SK-N-SH (cell line): ENCODE data around the gene EHD3. TPM values are rescaled to one million over a fixed set of nuclear protein-coding genes. Genes with fewer than 3 reads are reported as not detected.

Source experiments
- CTCF ChIA-PET: fragments of 300-600, 350-600 bp; formaldehyde crosslinking; extraction: SDS; loops from one replicate; lab custom pipeline; 2021; lab: Yijun Ruan, JAX
- POLR2A ChIA-PET: fragments of 350-600 bp; sonication (Branson Sonifier 250); formaldehyde crosslinking; extraction: SDS; loops from one replicate; lab custom pipeline; 2020; ENCODE audit warnings: antibody characterized with exemption, inconsistent platforms; lab: Yijun Ruan, JAX
- DNase-seq: peaks from one replicate; pipeline ENCODE4 v3.0.0; 2012
- H2AFZ ChIP-seq: fragments of 200-600 bp; sonication (generic); 2 replicates; pipeline ENCODE4 v1.8.1; 2016; ENCODE audit warnings: antibody characterized with exemption, mild to moderate bottlenecking, low read depth
- H3F3A ChIP-seq: fragments of 200-600 bp; sonication (generic); replicated peaks from 2 replicates; pipeline ENCODE3; 2016; ENCODE audit warnings: antibody characterized with exemption, mild to moderate bottlenecking; ENCODE audit not compliant: insufficient read depth
- H3K27ac ChIP-seq, 2 experiments: fragments of 200-500 bp in 1 of 2; fragments of 200-600 bp in 1 of 2; sonication (Bioruptor generic) in 1 of 2; sonication (generic), shearing (Covaris generic) in 1 of 2; 2 replicates each; pipeline versions ENCODE4 v1.5.1 to v1.6.1; 2014 to 2016; ENCODE audit warnings: low read depth in 2 of 2, inconsistent platforms in 1 of 2, low read length in 1 of 2, mild to moderate bottlenecking in 1 of 2, mixed read lengths in 1 of 2
- H3K27me3 ChIP-seq: fragments of 200-600 bp; sonication (generic), shearing (Covaris generic); 2 replicates; pipeline ENCODE4 v1.6.1; 2016; ENCODE audit warnings: mixed run types; ENCODE audit not compliant: insufficient read depth
- H3K36me3 ChIP-seq, 2 experiments: fragments of 200-500 bp in 1 of 2; fragments of 200-600 bp in 1 of 2; sonication (Bioruptor generic) in 1 of 2; sonication (generic) in 1 of 2; replicated peaks in 1 of 2; 2 replicates each; pipeline versions ENCODE3 to v1.5.1; 2014 to 2016; ENCODE audit warnings: low read length in 1 of 2, mild to moderate bottlenecking in 1 of 2; ENCODE audit not compliant: insufficient read depth in 2 of 2, control insufficient read depth in 1 of 2
- H3K4me1 ChIP-seq, 2 experiments: fragments of 200-500 bp in 1 of 2; fragments of 200-600 bp in 1 of 2; sonication (Bioruptor generic) in 1 of 2; sonication (generic), shearing (Covaris generic) in 1 of 2; 2 replicates each; pipeline versions ENCODE4 v1.5.1 to v1.6.1; 2014 to 2016; ENCODE audit warnings: low read depth in 1 of 2, low read length in 1 of 2, mixed run types in 1 of 2; ENCODE audit not compliant: insufficient read depth in 2 of 2, control insufficient read depth in 1 of 2
- H3K4me2 ChIP-seq: fragments of 200-600 bp; sonication (generic), shearing (Covaris generic); 2 replicates; pipeline ENCODE4 v1.6.1; 2017; ENCODE audit warnings: mixed run types
- H3K4me3 ChIP-seq, 2 experiments: fragments of 200-500 bp in 1 of 2; fragments of 200-600 bp in 1 of 2; sonication (Bioruptor generic) in 1 of 2; sonication (generic), shearing (Covaris generic) in 1 of 2; 2 replicates each; pipeline versions ENCODE4 v1.5.1 to v1.8.1; 2014 to 2016; ENCODE audit warnings: low read depth in 2 of 2, inconsistent platforms in 1 of 2, low read length in 1 of 2, mild to moderate bottlenecking in 1 of 2, mixed read lengths in 1 of 2, moderate library complexity in 1 of 2
- H3K79me2 ChIP-seq: fragments of 200-600 bp; sonication (generic); 2 replicates; pipeline ENCODE4 v1.8.1; 2017; ENCODE audit warnings: mild to moderate bottlenecking; ENCODE audit not compliant: insufficient read depth
- H3K9ac ChIP-seq: fragments of 200-600 bp; sonication (generic); 2 replicates; pipeline ENCODE4 v1.6.1; 2017; ENCODE audit warnings: mixed run types
- H3K9me2 ChIP-seq: fragments of 200-600 bp; sonication (generic); 2 replicates; pipeline ENCODE4 v1.6.1; 2017; ENCODE audit warnings: mixed run types
- H3K9me3 ChIP-seq: fragments of 200-600 bp; sonication (generic); 2 replicates; pipeline ENCODE4 v1.6.1; 2017; ENCODE audit warnings: mixed run types, mild to moderate bottlenecking, moderate library complexity
- H4K20me1 ChIP-seq: fragments of 200-600 bp; sonication (generic); 2 replicates; pipeline ENCODE4 v1.6.1; 2017; ENCODE audit warnings: mild to moderate bottlenecking, mixed run types; ENCODE audit not compliant: insufficient read depth
- EP300 ChIP-seq, 2 experiments: IDR thresholded peaks; 2 replicates each; pipeline versions ENCODE4 v1.4.0 to v1.6.1; 2012; ENCODE audit warnings: borderline replicate concordance in 1 of 2, low read depth in 1 of 2, low read length in 1 of 2
- FOSL2 ChIP-seq: IDR thresholded peaks from 2 replicates; pipeline ENCODE4 v1.4.0; 2012; ENCODE audit warnings: low read depth, mild to moderate bottlenecking, moderate library complexity, borderline replicate concordance
- GABPA ChIP-seq: IDR thresholded peaks from 2 replicates; pipeline ENCODE4 v1.4.0; 2012; ENCODE audit warnings: low read depth, mild to moderate bottlenecking
- GATA2 ChIP-seq: sonication (generic); formaldehyde crosslinking; IDR thresholded peaks from 2 replicates; pipeline ENCODE4 v1.5.0; 2020; ENCODE audit warnings: mild to moderate bottlenecking, missing genetic modification reagents
- JUND ChIP-seq: IDR thresholded peaks from 2 replicates; pipeline ENCODE4 v1.4.0; 2012
- MAX ChIP-seq: IDR thresholded peaks from 2 replicates; pipeline ENCODE4 v1.4.0; 2012; ENCODE audit warnings: low read depth
- MEF2A ChIP-seq: IDR thresholded peaks from 2 replicates; pipeline ENCODE4 v1.4.0; 2012; ENCODE audit warnings: low read depth, borderline replicate concordance
- MXI1 ChIP-seq: IDR thresholded peaks from 2 replicates; pipeline ENCODE4 v1.6.1; 2012; ENCODE audit warnings: mild to moderate bottlenecking, low read depth, low read length, improper control_type of control experiment
- NFIC ChIP-seq: IDR thresholded peaks from 2 replicates; pipeline ENCODE4 v1.4.0; 2012; ENCODE audit warnings: borderline replicate concordance
- POLR2AphosphoS5 ChIP-seq: IDR thresholded peaks from 2 replicates; pipeline ENCODE4 v1.6.1; 2012; ENCODE audit warnings: low read depth, low read length
- RCOR1 ChIP-seq: fragments of 150-350 bp; IDR thresholded peaks from 2 replicates; pipeline ENCODE4 v1.6.1; 2017; ENCODE audit warnings: antibody characterized with exemption, low read length
- RFX5 ChIP-seq: IDR thresholded peaks from 2 replicates; pipeline ENCODE4 v1.6.1; 2012; ENCODE audit warnings: mild to moderate bottlenecking, improper control_type of control experiment, low read length
- RXRA ChIP-seq: IDR thresholded peaks from 2 replicates; pipeline ENCODE4 v1.4.0; 2012; ENCODE audit warnings: low read depth, mild to moderate bottlenecking, borderline replicate concordance
- TAF1 ChIP-seq: IDR thresholded peaks from 2 replicates; pipeline ENCODE4 v1.6.1; 2012; ENCODE audit warnings: low read depth, mild to moderate bottlenecking, low read length, moderate library complexity, borderline replicate concordance
- TCF12 ChIP-seq: IDR thresholded peaks from 2 replicates; pipeline ENCODE4 v1.4.0; 2012
- TEAD4 ChIP-seq: IDR thresholded peaks from 2 replicates; pipeline ENCODE4 v1.4.0; 2012; ENCODE audit warnings: mild to moderate bottlenecking, borderline replicate concordance; ENCODE audit not compliant: insufficient read depth
- USF1 ChIP-seq: IDR thresholded peaks from 2 replicates; pipeline ENCODE4 v1.4.0; 2012; ENCODE audit warnings: low read depth, borderline replicate concordance
- USF2 ChIP-seq: fragments of 150-350 bp; IDR thresholded peaks from 2 replicates; pipeline ENCODE4 v1.6.1; 2017; ENCODE audit warnings: antibody characterized with exemption, low read length, low read depth, borderline replicate concordance
- ZBTB33 ChIP-seq: IDR thresholded peaks from 2 replicates; pipeline ENCODE4 v1.4.0; 2012; ENCODE audit warnings: low read depth, borderline replicate concordance
- WGBS: methylation state at CpG from one replicate; pipeline ENCODE4 v1.1.6; 2017; ENCODE audit warnings: low lambda C conversion rate; 5-methylcytosine and 5-hydroxymethylcytosine counted together
- polyA plus RNA-seq, 3 experiments: library from polyadenylated mRNA; depleted of rRNA; stranded (reverse); fragments of >200 nt; gene quantifications; 2 replicates each; pipeline ENCODE4 v1.2.3, GENCODE V29; 2012

The EHD3 gene
- polyA plus RNA-seq, 1 of the 3 experiments (the other 2 are of a cell fraction): 45.4 TPM

GRCh38 chr2:31263636-31264190, 29.8 kb downstream of the EHD3 start:
- Histone ChIP-seq H3K4me3 (no peak overlapping the region), H3K9ac (no peak overlapping the region), H3F3A (no peaks in the 10 kb centered on the region), H3K27me3 (no peaks in the 10 kb centered on the region), H3K9me3 (no peaks in the 10 kb centered on the region), H3K4me2 (no peak overlapping the region), H3K79me2 (no peaks in the 10 kb centered on the region), H2AFZ (no peak overlapping the region), H3K4me1 (no peaks in the 10 kb centered on the region), H3K36me3 (peaks cover 20 to 68% of the 10 kb centered on the region in 2 experiments), H3K9me2 (no peaks in the 10 kb centered on the region), H4K20me1 (no peaks in the 10 kb centered on the region), H3K27ac (no peak overlapping the region)
- ChIA-PET POLR2A (no interaction called here), CTCF (interaction anchor here (1.3 to 2.1 kb wide), 4 partner anchors 28 to 549 kb away, joined by 3 to 7 read pairs (median 6); partner anchors contain the start of gene EHD3)
- WGBS: 85% methylated on average over 3 of the region's 3 CpGs
- no peak for TF ChIP-seq EP300 (IDR thresholded peaks at IDR 0.05; ENCODE audit: borderline replicate concordance in 1 of 2, low read depth in 1 of 2, low read length in 1 of 2)
- no peak for TF ChIP-seq MEF2A
- no peak for TF ChIP-seq RFX5
- no peak for TF ChIP-seq NFIC
- TF ChIP-seq TCF12: no peak
- TF ChIP-seq TEAD4: no peak
- TF ChIP-seq FOSL2: no peak
- TF ChIP-seq MXI1: no peak
- no peak for TF ChIP-seq GATA2 (CRISPR knock-in tag)
- TF ChIP-seq TAF1: no peak
- TF ChIP-seq POLR2AphosphoS5: no peak
- DNase-seq: no peak

GRCh38 chr2:31265234-31265633, 31.3 kb downstream of the EHD3 start:
- H3K4me3 ChIP-seq: no peak overlapping the region
- H3K4me1 ChIP-seq: peaks cover 0 to 4% of the 10 kb centered on the region in 2 experiments; a peak in 1 of 4 replicates
- H4K20me1 ChIP-seq: no peaks in the 10 kb centered on the region
- H3K9me2 ChIP-seq: no peaks in the 10 kb centered on the region
- no peaks in the 10 kb centered on the region for H3K27me3 ChIP-seq
- no peak for DNase-seq
- no peak overlapping the region for H2AFZ ChIP-seq
- CTCF ChIA-PET: no interaction called here
- peaks cover 3% of the 10 kb centered on the region for H3F3A ChIP-seq
- TF ChIP-seq RXRA (no peak), ZBTB33 (no peak), JUND (no peak), USF2 (no peak), GABPA (no peak), RCOR1 (no peak), POLR2AphosphoS5 (no peak), MAX (no peak), RFX5 (no peak), USF1 (no peak), EP300 (IDR thresholded peaks at IDR 0.05; ENCODE audit: borderline replicate concordance in 1 of 2, low read depth in 1 of 2, low read length in 1 of 2) (no peak)
- 89% methylated on average over 6 of the region's 6 CpGs for WGBS
- H3K36me3 ChIP-seq: peaks cover 13 to 58% of the 10 kb centered on the region in 2 experiments
- no peak overlapping the region for H3K9ac ChIP-seq
- H3K79me2 ChIP-seq: no peaks in the 10 kb centered on the region
- H3K27ac ChIP-seq: no peak overlapping the region
- no peaks in the 10 kb centered on the region for H3K9me3 ChIP-seq
- POLR2A ChIA-PET: no interaction called here
- no peak overlapping the region for H3K4me2 ChIP-seq
